Measurements from ENCODE around the gene RASIP1. TPM values are rescaled to one million over a fixed set of nuclear protein-coding genes. Genes with fewer than 3 reads are reported as not detected.
A peak's percentile ranks its signal among the peaks of the same experiment; 100 is the strongest.

The RASIP1 gene
- total RNA-seq, 2 donors from 2014 or later, result 11.6 to 12.3 TPM

- ATAC-seq (ENCODE audit: insufficient number of reproducible peaks, low FRiP score, low read depth), result no peak
- no peak for DNase-seq (ENCODE audit: low spot score)
- H3K4me3 ChIP-seq, result peak overlapping the region; percentile 58
- H3K27ac ChIP-seq, result peak overlapping the region; percentile 14 to 46
- no peaks in the 10 kb centered on the region for H3K9me3 ChIP-seq
- TF ChIP-seq CTCF (IDR thresholded peaks at IDR 0.05), result no peak
- no peaks in the 10 kb centered on the region for H3K27me3 ChIP-seq (replicated peaks; ENCODE audit: insufficient read depth)
- H3K36me3 ChIP-seq, result no peaks in the 10 kb centered on the region
- H3K4me1 ChIP-seq (ENCODE audit: control insufficient read depth in 1 of 2, low read depth in 2 of 2), result peaks cover 8 to 58% of the 10 kb centered on the region in 2 donors
Measured at GRCh38 chr19:48716562-48717291, 23.7 kb downstream of the RASIP1 start.

GRCh38 chr19:48715681-48716171, 24.7 kb downstream of the RASIP1 start:
- no peak for TF ChIP-seq CTCF (IDR thresholded peaks at IDR 0.05)
- Histone ChIP-seq H3K9me3 (no peaks in the 10 kb centered on the region), H3K4me1 (ENCODE audit: control insufficient read depth in 1 of 2, low read depth in 2 of 2) (peaks cover 8 to 58% of the 10 kb centered on the region in 2 donors), H3K27ac (peak overlapping the region in 1 of 2 donors; percentile 83), H3K27me3 (replicated peaks; ENCODE audit: insufficient read depth) (no peaks in the 10 kb centered on the region), H3K36me3 (no peaks in the 10 kb centered on the region), H3K4me3 (no peak overlapping the region)
- no peak for DNase-seq (ENCODE audit: low spot score)
- ATAC-seq (ENCODE audit: insufficient number of reproducible peaks, low FRiP score, low read depth), result no peak

GRCh38 chr19:48714759-48715675, 25.4 kb downstream of the RASIP1 start:
- Histone ChIP-seq H3K9me3 (no peaks in the 10 kb centered on the region), H3K36me3 (no peaks in the 10 kb centered on the region), H3K27ac (peak overlapping the region; percentile 50 to 83), H3K27me3 (replicated peaks; ENCODE audit: insufficient read depth) (no peaks in the 10 kb centered on the region), H3K4me3 (peak overlapping the region; percentile 74), H3K4me1 (ENCODE audit: control insufficient read depth in 1 of 2, low read depth in 2 of 2) (peaks cover 8 to 54% of the 10 kb centered on the region in 2 donors)
- DNase-seq (ENCODE audit: low spot score), result no peak
- TF ChIP-seq CTCF (IDR thresholded peaks at IDR 0.05), result no peak
- ATAC-seq (ENCODE audit: insufficient number of reproducible peaks, low FRiP score, low read depth), result no peak

- no peaks in the 10 kb centered on the region for H3K27me3 ChIP-seq (replicated peaks; ENCODE audit: insufficient read depth)
- H3K4me1 ChIP-seq (ENCODE audit: control insufficient read depth in 1 of 2, low read depth in 2 of 2), result peaks cover 8 to 45% of the 10 kb centered on the region in 2 donors
- peak overlapping the region; percentile 50 to 83 for H3K27ac ChIP-seq
- DNase-seq (ENCODE audit: low spot score), result peak; percentile 93
- no peaks in the 10 kb centered on the region for H3K36me3 ChIP-seq
- no peaks in the 10 kb centered on the region for H3K9me3 ChIP-seq
- ATAC-seq (ENCODE audit: insufficient number of reproducible peaks, low FRiP score, low read depth), result peak; percentile 95
- H3K4me3 ChIP-seq, result peak overlapping the region; percentile 74
- TF ChIP-seq CTCF (IDR thresholded peaks at IDR 0.05), result no peak
Measured at GRCh38 chr19:48713864-48714755, 26.3 kb downstream of the RASIP1 start.
